GM19328 (cell line): ENCODE results near the gene IFT43.

Experiments
- ATAC-seq: cut with Tn5 transposase; IDR thresholded peaks from one replicate; pipeline ENCODE4 v1.9.1; 2021; ENCODE audit warnings: mild to moderate bottlenecking, moderate library complexity; ENCODE audit not compliant: unreplicated experiment

The IFT43 gene

GRCh38 chr14:76101391-76102379, 116.1 kb downstream of the IFT43 start:
- no peak for ATAC-seq

GRCh38 chr14:76104802-76105355, 119.3 kb downstream of the IFT43 start:
- ATAC-seq = no peak

- ATAC-seq = no peak
Observed at GRCh38 chr14:76106188-76106587, 120.6 kb downstream of the IFT43 start.

- no peak for ATAC-seq
Observed at GRCh38 chr14:76109087-76109880, 123.7 kb downstream of the IFT43 start.

GRCh38 chr14:76112889-76113624, 127.5 kb downstream of the IFT43 start:
- no peak for ATAC-seq

- no peak for ATAC-seq
Observed at GRCh38 chr14:76113691-76114090, 128.1 kb downstream of the IFT43 start.

GRCh38 chr14:76115010-76115422, 129.5 kb downstream of the IFT43 start:
- no peak for ATAC-seq

GRCh38 chr14:76117789-76118484, 132.4 kb downstream of the IFT43 start:
- no peak for ATAC-seq

GRCh38 chr14:76118594-76118993, 133.0 kb downstream of the IFT43 start:
- ATAC-seq = no peak

- ATAC-seq = no peak
Observed at GRCh38 chr14:76121089-76121748, 135.7 kb downstream of the IFT43 start.

- ATAC-seq = no peak
Observed at GRCh38 chr14:76123426-76124225, 138.1 kb downstream of the IFT43 start.

GRCh38 chr14:76125511-76125910, 139.9 kb downstream of the IFT43 start:
- ATAC-seq = no peak

- ATAC-seq = no peak
Observed at GRCh38 chr14:76126076-76126475, 140.5 kb downstream of the IFT43 start.

- ATAC-seq = no peak
Observed at GRCh38 chr14:76129851-76130576, 144.5 kb downstream of the IFT43 start.

GRCh38 chr14:76131071-76131965, 145.8 kb downstream of the IFT43 start:
- ATAC-seq = no peak

- ATAC-seq = no peak
Observed at GRCh38 chr14:76133103-76133502, 147.5 kb downstream of the IFT43 start.
